ENCODE data around the gene PLB1.

DNA sequence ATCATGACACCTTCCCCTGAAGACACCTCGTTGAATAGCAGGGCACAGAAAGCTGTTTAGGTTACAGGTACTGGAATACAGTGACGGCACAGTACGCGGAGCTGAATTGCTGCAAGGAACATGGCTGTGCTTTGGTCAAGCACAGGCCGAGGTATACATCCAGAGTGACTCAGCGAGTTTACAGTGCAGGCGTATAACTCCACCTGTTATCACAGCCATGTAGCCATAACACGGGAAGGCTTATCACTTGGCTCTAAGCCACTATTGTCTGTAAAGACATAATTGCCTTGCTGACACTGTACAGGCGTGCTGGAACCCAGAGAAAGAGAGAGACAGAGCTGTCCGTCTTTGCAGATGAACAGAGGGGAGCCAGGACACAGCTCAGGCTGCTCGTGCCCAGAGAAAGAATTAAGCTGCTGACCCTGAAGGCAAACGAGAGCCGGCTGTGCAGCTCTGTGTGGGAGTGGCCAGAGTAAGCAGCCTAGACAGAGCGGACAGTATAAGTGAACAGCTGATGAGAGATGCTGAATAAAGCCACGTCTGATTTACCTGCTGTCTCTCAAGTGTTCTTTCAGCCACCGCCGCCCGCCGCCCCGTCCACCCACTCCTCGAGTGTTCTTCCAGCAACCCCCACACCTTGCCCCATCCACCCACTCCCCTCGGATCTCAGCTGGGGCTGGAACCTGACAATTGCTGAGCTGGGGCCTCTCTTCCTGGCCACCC is 168.4 kb downstream of the PLB1 start:
- TF ChIP-seq, protein P1, sequence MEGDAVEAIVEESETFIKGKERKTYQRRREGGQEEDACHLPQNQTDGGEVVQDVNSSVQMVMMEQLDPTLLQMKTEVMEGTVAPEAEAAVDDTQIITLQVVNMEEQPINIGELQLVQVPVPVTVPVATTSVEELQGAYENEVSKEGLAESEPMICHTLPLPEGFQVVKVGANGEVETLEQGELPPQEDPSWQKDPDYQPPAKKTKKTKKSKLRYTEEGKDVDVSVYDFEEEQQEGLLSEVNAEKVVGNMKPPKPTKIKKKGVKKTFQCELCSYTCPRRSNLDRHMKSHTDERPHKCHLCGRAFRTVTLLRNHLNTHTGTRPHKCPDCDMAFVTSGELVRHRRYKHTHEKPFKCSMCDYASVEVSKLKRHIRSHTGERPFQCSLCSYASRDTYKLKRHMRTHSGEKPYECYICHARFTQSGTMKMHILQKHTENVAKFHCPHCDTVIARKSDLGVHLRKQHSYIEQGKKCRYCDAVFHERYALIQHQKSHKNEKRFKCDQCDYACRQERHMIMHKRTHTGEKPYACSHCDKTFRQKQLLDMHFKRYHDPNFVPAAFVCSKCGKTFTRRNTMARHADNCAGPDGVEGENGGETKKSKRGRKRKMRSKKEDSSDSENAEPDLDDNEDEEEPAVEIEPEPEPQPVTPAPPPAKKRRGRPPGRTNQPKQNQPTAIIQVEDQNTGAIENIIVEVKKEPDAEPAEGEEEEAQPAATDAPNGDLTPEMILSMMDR (conservative IDR thresholded peaks at IDR 0.05; ENCODE audit: low read length), result no peak
- TF ChIP-seq EZH2phosphoT487 (IDR thresholded peaks at IDR 0.05; ENCODE audit: borderline replicate concordance, low read depth, low read length), result no peak
